Esophagus squamous epithelium (tissue), 5 donors: Measurements from ENCODE around the gene ERCC6L2. TPM values are rescaled to one million over a fixed set of nuclear protein-coding genes. Genes with fewer than 3 reads are reported as not detected.

Experiments
- DNase-seq: peaks from one replicate; lab custom pipeline; 2025; lab: John Stamatoyannopoulos, UW
- H3K27ac ChIP-seq, 4 donors: fragments of 200-600 bp; sonication (generic); one replicate each; pipeline ENCODE4 v1.5.1; 2016 to 2019; ENCODE audit warnings: mild to moderate bottlenecking in 1 of 4
- H3K27me3 ChIP-seq, 4 donors: fragments of 200-600 bp; sonication (generic); 1 replicate in 3 of 4; 2 replicates in 1 of 4; pipeline versions ENCODE4 v1.5.1 to v1.6.0; 2017 to 2021; ENCODE audit warnings: antibody characterized with exemption in 1 of 4
- H3K36me3 ChIP-seq, 3 donors: fragments of 200-600 bp; sonication (generic); one replicate each; pipeline ENCODE4 v1.5.1; 2016 to 2019
- H3K4me1 ChIP-seq, 3 donors: fragments of 200-600 bp; sonication (generic); one replicate each; pipeline ENCODE4 v1.5.1; 2017 to 2019
- H3K4me3 ChIP-seq, 4 donors: fragments of 200-600 bp; sonication (generic); 1 replicate in 3 of 4; 2 replicates in 1 of 4; pipeline ENCODE4 v1.5.1; 2016 to 2019; ENCODE audit warnings: mild to moderate bottlenecking in 2 of 4, moderate library complexity in 1 of 4
- H3K9me3 ChIP-seq, 3 donors: fragments of 200-600 bp; sonication (generic); one replicate each; pipeline ENCODE4 v1.5.1; 2016 to 2019
- POLR2A ChIP-seq, 4 donors: fragments of 450-650 bp; IDR thresholded peaks; one replicate each; pipeline ENCODE4 v1.6.1; 2017; ENCODE audit warnings: antibody characterized with exemption in 4 of 4, mild to moderate bottlenecking in 4 of 4, moderate library complexity in 3 of 4
- WGBS, 2 donors: methylation state at CpG; one replicate each; pipeline ENCODE4 v1.1.5; 2018; 5-methylcytosine and 5-hydroxymethylcytosine counted together
- intact Hi-C: fragments of 100-400 bp; cut with DNase I; formaldehyde crosslinking; loops from one replicate; pipeline ENCODE4 v1.15.0; 2022
- total RNA-seq, 4 donors: library from RNA; depleted of rRNA; stranded (reverse); fragments of >200 nt; gene quantifications; one replicate each; pipeline ENCODE4 v1.1.0, GENCODE V29; 2016
- TF ChIP-seq, protein P1 (sequence below), 6 experiments: fragments of 450-650 bp in 4 of 6; fragments of 200-600 bp in 2 of 6; sonication (generic) in 2 of 6; IDR thresholded peaks; one replicate each; pipeline ENCODE4 v1.5.1; 2016 to 2019; ENCODE audit warnings: antibody characterized with exemption in 6 of 6, mild to moderate bottlenecking in 4 of 6, moderate library complexity in 4 of 6
- donor health status: DM: yes; HTN: yes; CAD: no.

The ERCC6L2 gene
- total RNA-seq, 4 donors from 2014 or later = 32.7 to 70.8 (median 34.0) TPM

DNA sequence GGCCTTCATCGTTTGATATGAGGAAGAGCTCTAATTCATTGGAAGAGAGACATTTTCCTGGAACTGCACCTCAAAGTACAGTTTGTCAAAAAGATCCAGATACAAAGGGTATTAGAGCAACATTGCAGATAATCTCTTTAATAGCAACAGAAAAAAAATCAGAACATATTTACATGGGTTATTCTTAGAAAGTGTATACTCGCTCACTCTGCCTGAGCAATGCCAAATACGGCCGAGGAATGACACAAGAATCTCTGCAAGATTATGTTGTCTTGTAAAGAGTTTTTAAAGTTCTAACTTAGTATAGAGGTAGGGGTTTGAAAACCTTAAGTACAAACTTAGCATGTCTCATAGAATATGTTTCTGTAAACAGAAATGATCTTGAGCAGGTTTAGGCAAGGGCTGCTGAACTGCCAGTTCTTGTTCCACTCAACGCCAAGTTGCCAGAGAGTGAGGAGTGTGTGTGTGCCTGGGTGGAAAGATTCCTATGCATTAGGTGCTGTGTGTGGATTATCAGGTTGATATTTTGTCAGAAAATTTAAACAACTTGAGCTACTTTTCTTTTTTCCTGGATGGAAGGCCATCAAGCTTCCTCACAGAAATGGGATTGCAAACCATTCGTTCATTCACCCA, 41.8 kb upstream of the ERCC6L2 start:
- Histone ChIP-seq H3K4me3 (no peak overlapping the region), H3K4me1 (peaks cover 0 to 9% (median 0%) of the 10 kb centered on the region in 3 donors), H3K36me3 (no peaks in the 10 kb centered on the region), H3K27ac (peak overlapping the region in 1 of 4 donors; percentile 17), H3K27me3 (no peaks in the 10 kb centered on the region), H3K9me3 (no peaks in the 10 kb centered on the region)
- DNase-seq = no peak
- no peak for TF ChIP-seq POLR2A (IDR thresholded peaks at IDR 0.05)
- TF ChIP-seq, protein P1, sequence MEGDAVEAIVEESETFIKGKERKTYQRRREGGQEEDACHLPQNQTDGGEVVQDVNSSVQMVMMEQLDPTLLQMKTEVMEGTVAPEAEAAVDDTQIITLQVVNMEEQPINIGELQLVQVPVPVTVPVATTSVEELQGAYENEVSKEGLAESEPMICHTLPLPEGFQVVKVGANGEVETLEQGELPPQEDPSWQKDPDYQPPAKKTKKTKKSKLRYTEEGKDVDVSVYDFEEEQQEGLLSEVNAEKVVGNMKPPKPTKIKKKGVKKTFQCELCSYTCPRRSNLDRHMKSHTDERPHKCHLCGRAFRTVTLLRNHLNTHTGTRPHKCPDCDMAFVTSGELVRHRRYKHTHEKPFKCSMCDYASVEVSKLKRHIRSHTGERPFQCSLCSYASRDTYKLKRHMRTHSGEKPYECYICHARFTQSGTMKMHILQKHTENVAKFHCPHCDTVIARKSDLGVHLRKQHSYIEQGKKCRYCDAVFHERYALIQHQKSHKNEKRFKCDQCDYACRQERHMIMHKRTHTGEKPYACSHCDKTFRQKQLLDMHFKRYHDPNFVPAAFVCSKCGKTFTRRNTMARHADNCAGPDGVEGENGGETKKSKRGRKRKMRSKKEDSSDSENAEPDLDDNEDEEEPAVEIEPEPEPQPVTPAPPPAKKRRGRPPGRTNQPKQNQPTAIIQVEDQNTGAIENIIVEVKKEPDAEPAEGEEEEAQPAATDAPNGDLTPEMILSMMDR (IDR thresholded peaks at IDR 0.05) = no peak
- intact Hi-C loops = no loop called here
- 47 to 54% methylated on average over 6 of the region's 6 CpGs for WGBS, 2 donors

GRCh38 chr9:95834281-95834907, 41.1 kb upstream of the ERCC6L2 start:
- Histone ChIP-seq H3K27me3 (no peaks in the 10 kb centered on the region), H3K4me3 (no peak overlapping the region), H3K27ac (peak overlapping the region in 1 of 4 donors; percentile 17), H3K9me3 (no peaks in the 10 kb centered on the region), H3K36me3 (no peaks in the 10 kb centered on the region), H3K4me1 (peaks cover 0 to 12% (median 0%) of the 10 kb centered on the region in 3 donors)
- WGBS, 2 donors = 75 to 83% methylated on average over 3 of the region's 3 CpGs
- DNase-seq = no peak
- intact Hi-C loops = no loop called here
- no peak for TF ChIP-seq POLR2A (IDR thresholded peaks at IDR 0.05)

- no peak for TF ChIP-seq POLR2A (IDR thresholded peaks at IDR 0.05)
- TF ChIP-seq, protein P1 (IDR thresholded peaks at IDR 0.05) = no peak
- no peak overlapping the region for H3K4me3 ChIP-seq
- intact Hi-C loops = no loop called here
- DNase-seq = no peak
- H3K36me3 ChIP-seq = no peaks in the 10 kb centered on the region
- WGBS, 2 donors = 30 to 36% methylated on average over 2 of the region's 2 CpGs
- H3K4me1 ChIP-seq = peaks cover 0 to 19% (median 0%) of the 10 kb centered on the region in 3 donors
- H3K27me3 ChIP-seq = no peaks in the 10 kb centered on the region
- no peaks in the 10 kb centered on the region for H3K9me3 ChIP-seq
- no peak overlapping the region for H3K27ac ChIP-seq
Measured at GRCh38 chr9:95835393-95835792, 40.1 kb upstream of the ERCC6L2 start.

DNA sequence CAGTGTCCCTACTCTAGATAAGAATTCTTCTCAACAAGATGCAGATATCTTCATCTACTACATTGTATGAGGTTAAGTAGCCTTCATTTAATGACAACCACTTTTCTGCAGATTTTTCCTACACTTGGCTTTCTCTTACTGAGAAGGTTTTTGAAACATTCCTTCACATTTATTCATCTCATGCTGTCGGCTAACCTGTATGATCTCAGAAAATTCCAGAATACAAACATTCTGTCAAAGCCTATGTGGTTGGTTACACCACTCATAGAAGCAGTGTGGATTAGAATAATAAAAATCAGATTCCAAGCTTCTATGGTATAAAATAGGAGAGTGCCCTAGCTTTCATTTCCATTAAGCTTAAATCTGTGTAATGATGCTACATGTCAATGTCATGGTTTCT, 39.4 kb upstream of the ERCC6L2 start:
- DNase-seq = no peak
- no peak for TF ChIP-seq POLR2A (IDR thresholded peaks at IDR 0.05)
- TF ChIP-seq, protein P1 (IDR thresholded peaks at IDR 0.05) = no peak
- Histone ChIP-seq H3K4me1 (peaks cover 0 to 24% (median 0%) of the 10 kb centered on the region in 3 donors), H3K36me3 (no peaks in the 10 kb centered on the region), H3K4me3 (no peak overlapping the region), H3K27ac (no peak overlapping the region), H3K9me3 (no peaks in the 10 kb centered on the region), H3K27me3 (no peaks in the 10 kb centered on the region)
- intact Hi-C loops = no loop called here
- WGBS, 2 donors = 78 to 100% methylated on average over 1 of the region's 1 CpG

DNA sequence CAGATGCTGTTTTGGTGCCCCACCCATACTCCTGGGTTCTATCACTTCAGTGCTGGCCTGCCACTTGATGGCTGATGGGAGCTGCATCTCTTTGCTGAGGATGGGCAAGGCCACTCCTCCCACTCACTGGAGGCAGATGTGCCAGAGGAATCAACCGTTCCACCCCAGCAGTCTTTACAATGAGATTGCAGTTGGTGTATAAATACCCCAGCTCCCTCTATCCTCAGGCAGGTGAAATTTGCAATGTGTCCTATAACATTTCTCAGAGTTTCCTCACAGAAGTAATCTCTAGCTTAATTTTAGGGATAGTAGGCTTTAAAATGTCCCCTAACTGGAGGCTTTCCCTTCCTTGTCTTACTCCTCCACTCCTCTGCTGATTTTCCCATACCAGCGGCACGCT, 36.5 kb upstream of the ERCC6L2 start:
- no peak overlapping the region for H3K4me3 ChIP-seq
- no peak for TF ChIP-seq POLR2A (IDR thresholded peaks at IDR 0.05)
- TF ChIP-seq, protein P1 (IDR thresholded peaks at IDR 0.05) = no peak
- H3K27ac ChIP-seq = peak overlapping the region in 1 of 4 donors; percentile 29
- WGBS, 2 donors = 88 to 96% methylated on average over 3 of the region's 3 CpGs
- no peak for DNase-seq
- no peaks in the 10 kb centered on the region for H3K36me3 ChIP-seq
- no peaks in the 10 kb centered on the region for H3K27me3 ChIP-seq
- H3K9me3 ChIP-seq = no peaks in the 10 kb centered on the region
- intact Hi-C loops = no loop called here
- H3K4me1 ChIP-seq = peaks cover 0 to 15% (median 0%) of the 10 kb centered on the region in 3 donors
